Gastrocnemius medialis (tissue), 4 donors: Measurements from ENCODE around the gene STRN. TPM values are rescaled to one million over a fixed set of nuclear protein-coding genes. Genes with fewer than 3 reads are reported as not detected.

Experiments used
- ATAC-seq, 2 donors: fragments of 150-250 bp; one replicate each; pipeline ENCODE4 v1.9.1; 2016
- DNase-seq, 2 donors: peaks; one replicate each; pipeline ENCODE4 v3.0.0-alpha.2; 2019
- H3K27ac ChIP-seq, 4 donors: fragments of 200-600 bp; sonication (generic); 1 replicate in 1 of 4; 2 replicates in 3 of 4; pipeline ENCODE4 v1.5.1; 2016 to 2018; ENCODE audit warnings: mild to moderate bottlenecking in 2 of 4, moderate library complexity in 1 of 4
- H3K27me3 ChIP-seq, 3 donors: fragments of 200-600 bp; sonication (generic) in 2 of 3; 1 replicate in 1 of 3; 2 replicates in 2 of 3; pipeline versions ENCODE4 v1.5.1 to v1.6.0; 2016 to 2019; ENCODE audit warnings: mild to moderate bottlenecking in 1 of 3, moderate library complexity in 1 of 3
- H3K36me3 ChIP-seq, 2 donors: fragments of 200-600 bp; sonication (generic) in 1 of 2; one replicate each; pipeline ENCODE4 v1.5.1; 2017 to 2018
- H3K4me1 ChIP-seq, 2 donors: fragments of 200-600 bp; sonication (generic) in 1 of 2; one replicate each; pipeline ENCODE4 v1.5.1; 2016 to 2017; ENCODE audit warnings: mild to moderate bottlenecking in 2 of 2
- H3K4me3 ChIP-seq, 4 donors: fragments of 200-600 bp; sonication (generic) in 3 of 4; 1 replicate in 1 of 4; 2 replicates in 3 of 4; pipeline ENCODE4 v1.5.1; 2016 to 2019; ENCODE audit warnings: mild to moderate bottlenecking in 2 of 4
- H3K9me3 ChIP-seq, 3 donors: fragments of 200-600 bp; sonication (generic) in 2 of 3; 1 replicate in 1 of 3; 2 replicates in 2 of 3; pipeline ENCODE4 v1.5.1; 2016 to 2019
- POLR2A ChIP-seq, 2 donors: fragments of 450-650 bp; IDR thresholded peaks; one replicate each; pipeline ENCODE4 v1.6.1; 2017; ENCODE audit warnings: antibody characterized with exemption in 2 of 2, mild to moderate bottlenecking in 2 of 2, moderate library complexity in 2 of 2
- in situ Hi-C, 4 donors: fragments of 200-750 bp; cut with MboI; loops; one replicate each; pipeline versions ENCODE4 v1.15.0 to v1.8.0; 2017; ENCODE audit warnings: low sequenced_read_pairs in 4 of 4
- intact Hi-C: fragments of 100-400 bp; cut with DNase I; formaldehyde crosslinking; loops from one replicate; pipeline ENCODE4 v1.15.1; 2023; ENCODE audit warnings: low total_unique reads
- total RNA-seq, 4 donors: library from RNA; depleted of rRNA; stranded (reverse); fragments of >200 nt; gene quantifications; one replicate each; pipeline versions ENCODE4 v1.1.0 to v1.2.3, GENCODE V29; 2016
- TF ChIP-seq, protein P1 (sequence below), 5 experiments: fragments of 450-650 bp in 3 of 5; fragments of 200-600 bp in 2 of 5; sonication (generic) in 2 of 5; IDR thresholded peaks in 4 of 5; conservative IDR thresholded peaks in 1 of 5; 1 replicate in 4 of 5; 2 replicates in 1 of 5; pipeline ENCODE4 v1.5.1; 2016 to 2019; ENCODE audit warnings: antibody characterized with exemption in 5 of 5, mild to moderate bottlenecking in 3 of 5, moderate library complexity in 3 of 5

The STRN gene
- total RNA-seq, 4 donors from 2014 or later: 21.3 to 52.0 (median 38.5) TPM

DNA sequence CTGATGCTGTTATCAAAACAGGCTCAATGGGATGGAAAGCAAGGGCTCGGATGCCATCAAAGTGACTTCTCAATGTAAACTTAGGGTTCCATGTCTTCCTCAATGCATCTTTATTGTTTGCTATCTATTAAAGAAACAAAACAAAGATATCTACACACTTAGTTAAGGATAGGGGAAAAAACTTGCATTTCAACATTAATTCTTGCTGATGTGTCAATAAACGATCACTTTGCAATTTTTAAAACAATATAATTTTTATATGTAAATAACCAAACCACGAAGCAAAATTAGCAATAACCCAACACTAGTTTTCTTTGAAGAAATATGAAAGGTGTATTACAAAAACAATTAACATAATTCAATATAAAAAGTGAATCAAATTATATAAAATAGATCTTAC lies 96.7 kb downstream of the STRN start:
- no peak overlapping the region for H3K4me3 ChIP-seq
- peaks cover 0 to 45% of the 10 kb centered on the region in 2 donors for H3K36me3 ChIP-seq
- ATAC-seq (no peak), DNase-seq (no peak)
- in situ Hi-C loops: no loop called here
- no peak overlapping the region for H3K27ac ChIP-seq
- no peaks in the 10 kb centered on the region for H3K9me3 ChIP-seq
- no peaks in the 10 kb centered on the region for H3K4me1 ChIP-seq
- intact Hi-C loops: no loop called here
- TF ChIP-seq, protein P1, sequence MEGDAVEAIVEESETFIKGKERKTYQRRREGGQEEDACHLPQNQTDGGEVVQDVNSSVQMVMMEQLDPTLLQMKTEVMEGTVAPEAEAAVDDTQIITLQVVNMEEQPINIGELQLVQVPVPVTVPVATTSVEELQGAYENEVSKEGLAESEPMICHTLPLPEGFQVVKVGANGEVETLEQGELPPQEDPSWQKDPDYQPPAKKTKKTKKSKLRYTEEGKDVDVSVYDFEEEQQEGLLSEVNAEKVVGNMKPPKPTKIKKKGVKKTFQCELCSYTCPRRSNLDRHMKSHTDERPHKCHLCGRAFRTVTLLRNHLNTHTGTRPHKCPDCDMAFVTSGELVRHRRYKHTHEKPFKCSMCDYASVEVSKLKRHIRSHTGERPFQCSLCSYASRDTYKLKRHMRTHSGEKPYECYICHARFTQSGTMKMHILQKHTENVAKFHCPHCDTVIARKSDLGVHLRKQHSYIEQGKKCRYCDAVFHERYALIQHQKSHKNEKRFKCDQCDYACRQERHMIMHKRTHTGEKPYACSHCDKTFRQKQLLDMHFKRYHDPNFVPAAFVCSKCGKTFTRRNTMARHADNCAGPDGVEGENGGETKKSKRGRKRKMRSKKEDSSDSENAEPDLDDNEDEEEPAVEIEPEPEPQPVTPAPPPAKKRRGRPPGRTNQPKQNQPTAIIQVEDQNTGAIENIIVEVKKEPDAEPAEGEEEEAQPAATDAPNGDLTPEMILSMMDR (IDR thresholded peaks at IDR 0.05 in 4 of 5, conservative IDR thresholded peaks at IDR 0.05 in 1 of 5): no peak
- TF ChIP-seq POLR2A (IDR thresholded peaks at IDR 0.05): no peak
- H3K27me3 ChIP-seq: no peaks in the 10 kb centered on the region

DNA sequence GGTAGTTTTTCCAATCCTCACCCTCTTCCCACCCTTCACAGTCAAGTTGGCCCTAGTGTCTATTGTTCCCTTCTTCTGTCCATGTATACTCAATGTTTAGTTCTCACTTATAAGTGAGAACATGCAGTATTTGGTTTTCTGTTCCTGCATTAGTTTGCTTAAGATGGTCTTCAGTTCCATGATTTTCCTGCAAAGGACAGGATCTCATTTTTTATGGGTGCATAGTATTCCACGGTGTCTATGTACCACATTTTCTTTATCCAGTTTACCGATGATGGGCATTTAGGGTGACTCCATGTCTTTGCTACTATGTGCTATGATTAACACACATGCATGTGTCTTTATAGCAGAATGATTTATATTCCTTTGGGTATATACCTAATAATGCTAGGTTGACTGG lies 104.4 kb downstream of the STRN start:
- no peak for DNase-seq
- H3K9me3 ChIP-seq: peaks cover 0 to 2% (median 0%) of the 10 kb centered on the region in 3 donors
- no peak overlapping the region for H3K27ac ChIP-seq
- H3K36me3 ChIP-seq: peaks cover 3 to 57% of the 10 kb centered on the region in 2 donors
- intact Hi-C loops (no loop called here), in situ Hi-C loops (no loop called here)
- no peaks in the 10 kb centered on the region for H3K4me1 ChIP-seq
- H3K27me3 ChIP-seq: no peaks in the 10 kb centered on the region
- H3K4me3 ChIP-seq: no peak overlapping the region
- ATAC-seq: no peak
- TF ChIP-seq, protein P1 (IDR thresholded peaks at IDR 0.05 in 4 of 5, conservative IDR thresholded peaks at IDR 0.05 in 1 of 5): no peak
- TF ChIP-seq POLR2A (IDR thresholded peaks at IDR 0.05): no peak

DNA sequence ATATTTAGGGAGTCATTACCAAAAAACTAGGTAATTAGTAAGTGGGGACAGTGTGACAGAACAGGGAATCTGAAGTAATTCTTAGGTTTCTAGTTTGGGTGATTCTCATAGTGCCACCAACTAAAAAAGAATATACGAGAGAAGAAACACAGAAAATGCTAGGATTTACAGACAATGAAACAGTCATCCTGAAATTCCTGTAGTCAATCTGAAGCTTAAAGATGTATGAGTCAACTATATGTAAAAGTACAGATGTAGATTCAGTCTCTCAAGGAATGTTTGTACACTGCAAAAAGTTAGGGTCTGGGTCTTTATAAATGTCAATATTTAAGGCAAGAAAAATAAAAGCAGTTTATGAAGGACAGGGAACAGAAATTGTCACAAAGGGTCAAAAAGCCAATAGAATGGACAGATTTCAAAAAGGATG lies 107.0 kb downstream of the STRN start:
- in situ Hi-C loops (no loop called here), intact Hi-C loops (no loop called here)
- Histone ChIP-seq H3K36me3 (peaks cover 3 to 56% of the 10 kb centered on the region in 2 donors), H3K27me3 (no peaks in the 10 kb centered on the region), H3K27ac (no peak overlapping the region), H3K4me3 (no peak overlapping the region), H3K4me1 (no peaks in the 10 kb centered on the region), H3K9me3 (peaks cover 0 to 2% (median 0%) of the 10 kb centered on the region in 3 donors)
- ATAC-seq (no peak), DNase-seq (no peak)
- no peak for TF ChIP-seq POLR2A (IDR thresholded peaks at IDR 0.05)
- TF ChIP-seq, protein P1 (IDR thresholded peaks at IDR 0.05 in 4 of 5, conservative IDR thresholded peaks at IDR 0.05 in 1 of 5): no peak

DNA sequence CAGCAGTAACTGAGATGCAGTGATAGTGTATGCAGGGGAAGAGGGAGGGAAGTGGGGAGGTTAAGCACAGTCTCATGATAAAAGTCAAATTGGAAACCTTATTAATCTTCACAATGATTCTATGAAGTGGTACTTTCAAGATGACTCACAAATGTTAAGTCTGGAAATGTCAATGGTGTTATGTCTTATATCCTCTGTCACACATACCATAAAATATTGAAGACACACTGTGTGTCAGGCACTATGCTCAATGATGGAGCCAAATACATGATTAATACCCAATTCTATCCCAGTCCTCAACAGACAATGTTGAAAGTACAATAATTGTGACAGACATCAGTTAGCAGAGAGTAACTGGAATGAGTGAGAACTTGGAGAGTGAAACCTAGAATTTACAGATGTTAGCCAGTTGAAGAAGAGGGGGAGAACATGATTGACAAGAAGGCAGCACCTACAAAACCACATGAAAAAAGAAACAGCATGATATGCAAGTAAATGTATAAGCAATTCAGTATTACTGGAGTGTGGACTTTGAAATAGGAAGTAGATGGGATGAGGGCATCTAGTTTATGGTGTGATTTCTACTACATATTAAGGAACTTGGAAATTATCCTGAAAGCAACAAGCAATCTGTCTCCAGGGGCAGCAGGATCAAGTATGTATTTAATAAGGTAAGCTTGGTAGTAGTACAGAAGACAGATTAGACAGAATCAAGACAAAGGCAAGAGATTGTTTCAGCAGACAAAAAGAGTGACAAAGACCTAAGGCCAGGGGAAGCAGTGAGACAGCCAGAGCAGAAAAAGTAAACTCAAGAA lies 107.6 kb downstream of the STRN start:
- in situ Hi-C loops: no loop called here
- ATAC-seq: no peak
- H3K27me3 ChIP-seq: no peaks in the 10 kb centered on the region

More for the DNA sequence above, 107.6 kb downstream of the STRN start:
- Histone ChIP-seq H3K4me1 (no peaks in the 10 kb centered on the region), H3K36me3 (peaks cover 3 to 55% of the 10 kb centered on the region in 2 donors), H3K27ac (no peak overlapping the region), H3K9me3 (peaks cover 0 to 2% (median 0%) of the 10 kb centered on the region in 3 donors), H3K4me3 (no peak overlapping the region)
- TF ChIP-seq POLR2A (IDR thresholded peaks at IDR 0.05): no peak
- TF ChIP-seq, protein P1 (IDR thresholded peaks at IDR 0.05 in 4 of 5, conservative IDR thresholded peaks at IDR 0.05 in 1 of 5): no peak
- DNase-seq: no peak
- intact Hi-C loops: no loop called here
